HEK293T (cell line): ENCODE results near the gene ANO10.

Source experiments
- ARNT ChIP-seq: fragments of 450-650 bp; IDR thresholded peaks from 2 replicates; pipeline ENCODE4 v1.6.1; 2017; ENCODE audit warnings: mild to moderate bottlenecking
- BHLHE40 ChIP-seq: fragments of 450-650 bp; IDR thresholded peaks from 2 replicates; pipeline ENCODE4 v1.6.1; 2016; ENCODE audit warnings: mild to moderate bottlenecking, moderate library complexity, borderline replicate concordance
- FOXM1 ChIP-seq: fragments of 450-650 bp; IDR thresholded peaks from 2 replicates; pipeline ENCODE4 v1.6.1; 2017; ENCODE audit warnings: mild to moderate bottlenecking, borderline replicate concordance
- HDGF ChIP-seq: fragments of 450-650 bp; IDR thresholded peaks from 2 replicates; pipeline ENCODE4 v1.6.1; 2017; ENCODE audit warnings: antibody characterized with exemption, borderline replicate concordance
- L3MBTL2 ChIP-seq: fragments of 450-650 bp; conservative IDR thresholded peaks from 2 replicates; pipeline ENCODE4 v1.6.1; 2016; ENCODE audit warnings: mild to moderate bottlenecking
- LEF1 ChIP-seq: fragments of 450-650 bp; IDR thresholded peaks from 2 replicates; pipeline ENCODE4 v1.6.1; 2017; ENCODE audit warnings: mild to moderate bottlenecking, borderline replicate concordance
- SP1 ChIP-seq: fragments of 450-650 bp; IDR thresholded peaks from 2 replicates; pipeline ENCODE4 v1.6.1; 2017
- TARDBP ChIP-seq: fragments of 450-650 bp; IDR thresholded peaks from 2 replicates; pipeline ENCODE4 v1.6.1; 2016
- TF ChIP-seq, protein P1 (sequence below): fragments of 450-650 bp; IDR thresholded peaks from 2 replicates; pipeline ENCODE4 v1.6.1; 2016

GRCh38 chr3:43522727-43523362 is 99.0 kb downstream of the ANO10 start:
- TF ChIP-seq, protein P1, sequence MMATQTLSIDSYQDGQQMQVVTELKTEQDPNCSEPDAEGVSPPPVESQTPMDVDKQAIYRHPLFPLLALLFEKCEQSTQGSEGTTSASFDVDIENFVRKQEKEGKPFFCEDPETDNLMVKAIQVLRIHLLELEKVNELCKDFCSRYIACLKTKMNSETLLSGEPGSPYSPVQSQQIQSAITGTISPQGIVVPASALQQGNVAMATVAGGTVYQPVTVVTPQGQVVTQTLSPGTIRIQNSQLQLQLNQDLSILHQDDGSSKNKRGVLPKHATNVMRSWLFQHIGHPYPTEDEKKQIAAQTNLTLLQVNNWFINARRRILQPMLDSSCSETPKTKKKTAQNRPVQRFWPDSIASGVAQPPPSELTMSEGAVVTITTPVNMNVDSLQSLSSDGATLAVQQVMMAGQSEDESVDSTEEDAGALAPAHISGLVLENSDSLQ, result no peak
- TF ChIP-seq TARDBP (no peak), L3MBTL2 (no peak), HDGF (no peak), ARNT (no peak), SP1 (no peak), FOXM1 (no peak), LEF1 (no peak), BHLHE40 (no peak)
